Trophoblast cell (in vitro differentiated cells and primary cell): ENCODE results near the gene SCP2.
A peak's percentile ranks its signal among the peaks of the same experiment; 100 is the strongest.

Source experiments
- DNase-seq, 2 donors: peaks; one replicate each; pipeline ENCODE4 v3.0.0-alpha.2; 2016
- H2AFZ ChIP-seq: 2 replicates; pipeline ENCODE4 v1.6.1; 2013; ENCODE audit warnings: low read length, moderate library complexity, mild to moderate bottlenecking; ENCODE audit not compliant: insufficient read depth, poor library complexity
- H2AK5ac ChIP-seq: 2 replicates; pipeline ENCODE4 v1.6.1; 2013; ENCODE audit warnings: mild to moderate bottlenecking, low read length
- H2BK120ac ChIP-seq: 2 replicates; pipeline ENCODE4 v1.6.1; 2013; ENCODE audit warnings: low read length, mild to moderate bottlenecking, moderate library complexity; ENCODE audit not compliant: insufficient read depth, poor library complexity
- H2BK12ac ChIP-seq: 2 replicates; pipeline ENCODE4 v1.6.1; 2013; ENCODE audit warnings: mild to moderate bottlenecking, low read length, moderate library complexity
- H2BK5ac ChIP-seq: 2 replicates; pipeline ENCODE4 v1.6.1; 2013; ENCODE audit warnings: low read length, low read depth, moderate library complexity, mild to moderate bottlenecking; ENCODE audit not compliant: poor library complexity
- H3K14ac ChIP-seq: 2 replicates; pipeline ENCODE4 v1.6.1; 2013; ENCODE audit warnings: mild to moderate bottlenecking, low read length
- H3K18ac ChIP-seq: 2 replicates; pipeline ENCODE4 v1.6.1; 2013; ENCODE audit warnings: mild to moderate bottlenecking, low read length
- H3K23ac ChIP-seq: 2 replicates; pipeline ENCODE4 v1.6.1; 2013; ENCODE audit warnings: low read length
- H3K27ac ChIP-seq: 2 replicates; pipeline ENCODE4 v1.5.1; 2013; ENCODE audit warnings: low read depth, mild to moderate bottlenecking, inconsistent platforms, low read length, moderate library complexity
- H3K27me3 ChIP-seq: 2 replicates; pipeline ENCODE4 v1.6.1; 2013; ENCODE audit warnings: inconsistent platforms, mild to moderate bottlenecking, low read length, moderate library complexity; ENCODE audit not compliant: insufficient read depth
- H3K36me3 ChIP-seq, 2 experiments: 1 replicate in 1 of 2; 2 replicates in 1 of 2; pipeline ENCODE4 v1.6.1; 2013; ENCODE audit warnings: low read length in 2 of 2, mild to moderate bottlenecking in 2 of 2, moderate library complexity in 1 of 2; ENCODE audit not compliant: insufficient read depth in 2 of 2, control insufficient read depth in 1 of 2
- H3K4ac ChIP-seq: 2 replicates; pipeline ENCODE4 v1.6.1; 2013; ENCODE audit warnings: low read depth, mild to moderate bottlenecking, low read length, moderate library complexity
- H3K4me1 ChIP-seq, 2 experiments: 1 replicate in 1 of 2; 2 replicates in 1 of 2; pipeline ENCODE4 v1.6.1; 2013; ENCODE audit warnings: low read length in 2 of 2, mild to moderate bottlenecking in 2 of 2, moderate library complexity in 1 of 2; ENCODE audit not compliant: insufficient read depth in 2 of 2, control insufficient read depth in 1 of 2
- H3K4me2 ChIP-seq: 2 replicates; pipeline ENCODE4 v1.6.1; 2013; ENCODE audit warnings: inconsistent platforms, mild to moderate bottlenecking, low read length, moderate library complexity
- H3K4me3 ChIP-seq: 2 replicates; pipeline ENCODE4 v1.5.1; 2013; ENCODE audit warnings: mild to moderate bottlenecking, low read depth, low read length, inconsistent platforms
- H3K79me1 ChIP-seq: one replicate; pipeline ENCODE4 v1.6.1; 2013; ENCODE audit warnings: low read length
- H3K79me2 ChIP-seq: 2 replicates; pipeline ENCODE4 v1.6.1; 2013; ENCODE audit warnings: low read length, mild to moderate bottlenecking; ENCODE audit not compliant: control insufficient read depth, insufficient read depth, poor library complexity
- H3K9ac ChIP-seq: 2 replicates; pipeline ENCODE4 v1.6.1; 2013; ENCODE audit warnings: mild to moderate bottlenecking, low read length
- H3K9me3 ChIP-seq: 2 replicates; pipeline ENCODE4 v1.6.1; 2013; ENCODE audit warnings: low read depth, mild to moderate bottlenecking, control low read depth, inconsistent platforms, low read length; ENCODE audit not compliant: insufficient read depth
- H4K12ac ChIP-seq: 2 replicates; pipeline ENCODE4 v1.6.1; 2013; ENCODE audit warnings: low read depth, mild to moderate bottlenecking, low read length, moderate library complexity
- H4K8ac ChIP-seq: 2 replicates; pipeline ENCODE4 v1.6.1; 2013; ENCODE audit warnings: low read depth, mild to moderate bottlenecking, low read length, moderate library complexity
- H4K91ac ChIP-seq: one replicate; pipeline ENCODE4 v1.6.1; 2013; ENCODE audit warnings: low read depth, mild to moderate bottlenecking, low read length, moderate library complexity
- WGBS: extraction: QIAGEN DNeasy Blood & Tissue Kit; methylation state at CpG from one replicate; pipeline ENCODE4 v1.1.7; 2013; ENCODE audit warnings: missing lambda C conversion rate; ENCODE audit not compliant: insufficient read length, insufficient coverage; ENCODE audit errors: extremely low coverage; 5-methylcytosine and 5-hydroxymethylcytosine counted together

SCP2 gene

GRCh38 chr1:53066891-53067738 is 140.0 kb downstream of the SCP2 start:
- H3K4me2 ChIP-seq, result no peak overlapping the region
- H3K9ac ChIP-seq, result no peak overlapping the region
- no peak overlapping the region for H3K23ac ChIP-seq
- H3K27me3 ChIP-seq, result peaks cover 23% of the 10 kb centered on the region
- H3K36me3 ChIP-seq, result no peaks in the 10 kb centered on the region
- no CpG with 5 or more reads among the region's 13 CpGs for WGBS
- H3K4ac ChIP-seq, result no peak overlapping the region
- no peaks in the 10 kb centered on the region for H3K79me2 ChIP-seq
- no peak overlapping the region for H2AFZ ChIP-seq
- H3K9me3 ChIP-seq, result peaks cover 2% of the 10 kb centered on the region
- H2BK12ac ChIP-seq, result no peak overlapping the region
- peaks cover 7 to 9% of the 10 kb centered on the region in 2 experiments for H3K4me1 ChIP-seq
- H3K79me1 ChIP-seq, result no peaks in the 10 kb centered on the region
- no peak overlapping the region for H2AK5ac ChIP-seq
- H4K12ac ChIP-seq, result no peak overlapping the region
- no peak overlapping the region for H2BK5ac ChIP-seq
- no peak overlapping the region for H3K18ac ChIP-seq
- DNase-seq, result no peak
- H3K4me3 ChIP-seq, result no peak overlapping the region
- H4K91ac ChIP-seq, result no peak overlapping the region
- no peak overlapping the region for H2BK120ac ChIP-seq
- no peak overlapping the region for H3K14ac ChIP-seq
- H3K27ac ChIP-seq, result no peak overlapping the region
- H4K8ac ChIP-seq, result no peak overlapping the region

GRCh38 chr1:53067886-53068285 is 140.8 kb downstream of the SCP2 start:
- Histone ChIP-seq H4K12ac (no peak overlapping the region), H2AFZ (no peak overlapping the region), H3K9me3 (peaks cover 2% of the 10 kb centered on the region), H4K8ac (no peak overlapping the region), H3K23ac (no peak overlapping the region), H3K79me2 (no peaks in the 10 kb centered on the region), H3K14ac (no peak overlapping the region), H3K4me2 (no peak overlapping the region), H2AK5ac (no peak overlapping the region), H3K9ac (no peak overlapping the region), H3K4ac (no peak overlapping the region), H3K27ac (no peak overlapping the region), H2BK12ac (no peak overlapping the region), H3K36me3 (no peaks in the 10 kb centered on the region), H4K91ac (no peak overlapping the region), H3K4me3 (no peak overlapping the region), H3K27me3 (peaks cover 16% of the 10 kb centered on the region), H3K18ac (no peak overlapping the region), H3K79me1 (no peaks in the 10 kb centered on the region), H2BK5ac (no peak overlapping the region), H3K4me1 (peaks cover 0 to 1% of the 10 kb centered on the region in 2 experiments), H2BK120ac (no peak overlapping the region)
- WGBS, result no CpG with 5 or more reads among the region's 2 CpGs
- DNase-seq, result no peak

GRCh38 chr1:53068314-53069099 is 141.4 kb downstream of the SCP2 start:
- H3K9ac ChIP-seq, result no peak overlapping the region
- H3K23ac ChIP-seq, result no peak overlapping the region
- peak; percentile 22 to 71 for DNase-seq
- no CpG with 5 or more reads among the region's 7 CpGs for WGBS
- no peak overlapping the region for H4K8ac ChIP-seq
- no peak overlapping the region for H3K18ac ChIP-seq
- H3K27me3 ChIP-seq, result peaks cover 10% of the 10 kb centered on the region
- H3K36me3 ChIP-seq, result no peaks in the 10 kb centered on the region
- H4K12ac ChIP-seq, result no peak overlapping the region
- H3K4ac ChIP-seq, result no peak overlapping the region
- H4K91ac ChIP-seq, result no peak overlapping the region
- H3K4me3 ChIP-seq, result no peak overlapping the region
- H2AK5ac ChIP-seq, result no peak overlapping the region
- H3K9me3 ChIP-seq, result peaks cover 2% of the 10 kb centered on the region
- no peak overlapping the region for H2AFZ ChIP-seq
- H3K4me2 ChIP-seq, result no peak overlapping the region
- H2BK12ac ChIP-seq, result no peak overlapping the region
- no peak overlapping the region for H3K27ac ChIP-seq
- no peak overlapping the region for H3K14ac ChIP-seq
- no peaks in the 10 kb centered on the region for H3K79me1 ChIP-seq
- H3K4me1 ChIP-seq, result no peaks in the 10 kb centered on the region
- no peak overlapping the region for H2BK120ac ChIP-seq
- no peak overlapping the region for H2BK5ac ChIP-seq
- no peaks in the 10 kb centered on the region for H3K79me2 ChIP-seq

GRCh38 chr1:53069265-53069662 is 142.2 kb downstream of the SCP2 start:
- H2BK120ac ChIP-seq, result no peak overlapping the region
- H3K4me1 ChIP-seq, result no peaks in the 10 kb centered on the region
- WGBS, result no CpG with 5 or more reads among the region's 7 CpGs

More at GRCh38 chr1:53069265-53069662, 142.2 kb downstream of the SCP2 start:
- no peak overlapping the region for H3K4me2 ChIP-seq
- H3K4me3 ChIP-seq, result no peak overlapping the region
- no peak overlapping the region for H2AFZ ChIP-seq
- no peaks in the 10 kb centered on the region for H3K36me3 ChIP-seq
- no peak overlapping the region for H4K91ac ChIP-seq
- no peaks in the 10 kb centered on the region for H3K79me1 ChIP-seq
- no peaks in the 10 kb centered on the region for H3K9me3 ChIP-seq
- H2BK5ac ChIP-seq, result no peak overlapping the region
- no peak overlapping the region for H3K14ac ChIP-seq
- H3K4ac ChIP-seq, result no peak overlapping the region
- no peak overlapping the region for H2BK12ac ChIP-seq
- no peak overlapping the region for H4K8ac ChIP-seq
- H3K9ac ChIP-seq, result no peak overlapping the region
- H3K27ac ChIP-seq, result no peak overlapping the region
- no peak overlapping the region for H3K18ac ChIP-seq
- H2AK5ac ChIP-seq, result no peak overlapping the region
- DNase-seq, result no peak
- peaks cover 2% of the 10 kb centered on the region for H3K27me3 ChIP-seq
- no peak overlapping the region for H4K12ac ChIP-seq
- H3K23ac ChIP-seq, result no peak overlapping the region
- no peaks in the 10 kb centered on the region for H3K79me2 ChIP-seq
